LNCaP clone FGC (cell line): Measurements from ENCODE around the gene IL24.

Source experiments
- DNase-seq: peaks from one replicate; pipeline ENCODE4 v3.0.0-alpha.2; 2011; ENCODE audit warnings: low read depth
- H3K4me3 ChIP-seq: 2 replicates; pipeline ENCODE4 v1.5.1; 2011; ENCODE audit warnings: mild to moderate bottlenecking, low read depth, low read length, control low read depth
- TF ChIP-seq, protein P1 (sequence below): IDR thresholded peaks from 2 replicates; pipeline ENCODE4 v1.5.1; 2012; ENCODE audit warnings: mild to moderate bottlenecking; ENCODE audit not compliant: control insufficient read depth, insufficient read depth; ENCODE audit errors: extremely low read depth

IL24 gene

DNA sequence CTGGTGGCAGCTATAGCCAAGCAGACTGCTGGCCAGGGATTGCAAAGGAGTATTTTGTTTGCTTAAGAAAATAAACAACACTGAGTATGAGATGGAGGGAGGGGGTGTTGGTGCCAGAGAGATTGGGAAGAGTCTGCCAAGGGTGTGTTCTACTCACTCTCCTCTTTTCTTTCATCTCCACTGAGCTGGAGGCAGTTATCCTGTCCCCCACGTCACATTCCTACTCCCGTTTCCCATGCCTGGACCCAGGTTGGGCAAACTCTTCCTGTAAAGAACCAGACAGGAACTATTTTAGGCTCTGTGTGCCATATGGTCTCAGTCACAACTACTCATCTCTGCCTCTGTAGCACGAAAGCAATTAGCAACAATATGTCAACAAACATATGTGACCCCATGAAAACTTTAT is 1.4 kb upstream of the IL24 start:
- TF ChIP-seq, protein P1, sequence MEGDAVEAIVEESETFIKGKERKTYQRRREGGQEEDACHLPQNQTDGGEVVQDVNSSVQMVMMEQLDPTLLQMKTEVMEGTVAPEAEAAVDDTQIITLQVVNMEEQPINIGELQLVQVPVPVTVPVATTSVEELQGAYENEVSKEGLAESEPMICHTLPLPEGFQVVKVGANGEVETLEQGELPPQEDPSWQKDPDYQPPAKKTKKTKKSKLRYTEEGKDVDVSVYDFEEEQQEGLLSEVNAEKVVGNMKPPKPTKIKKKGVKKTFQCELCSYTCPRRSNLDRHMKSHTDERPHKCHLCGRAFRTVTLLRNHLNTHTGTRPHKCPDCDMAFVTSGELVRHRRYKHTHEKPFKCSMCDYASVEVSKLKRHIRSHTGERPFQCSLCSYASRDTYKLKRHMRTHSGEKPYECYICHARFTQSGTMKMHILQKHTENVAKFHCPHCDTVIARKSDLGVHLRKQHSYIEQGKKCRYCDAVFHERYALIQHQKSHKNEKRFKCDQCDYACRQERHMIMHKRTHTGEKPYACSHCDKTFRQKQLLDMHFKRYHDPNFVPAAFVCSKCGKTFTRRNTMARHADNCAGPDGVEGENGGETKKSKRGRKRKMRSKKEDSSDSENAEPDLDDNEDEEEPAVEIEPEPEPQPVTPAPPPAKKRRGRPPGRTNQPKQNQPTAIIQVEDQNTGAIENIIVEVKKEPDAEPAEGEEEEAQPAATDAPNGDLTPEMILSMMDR: no peak
- H3K4me3 ChIP-seq: no peak overlapping the region
- DNase-seq: peak; percentile 57

DNA sequence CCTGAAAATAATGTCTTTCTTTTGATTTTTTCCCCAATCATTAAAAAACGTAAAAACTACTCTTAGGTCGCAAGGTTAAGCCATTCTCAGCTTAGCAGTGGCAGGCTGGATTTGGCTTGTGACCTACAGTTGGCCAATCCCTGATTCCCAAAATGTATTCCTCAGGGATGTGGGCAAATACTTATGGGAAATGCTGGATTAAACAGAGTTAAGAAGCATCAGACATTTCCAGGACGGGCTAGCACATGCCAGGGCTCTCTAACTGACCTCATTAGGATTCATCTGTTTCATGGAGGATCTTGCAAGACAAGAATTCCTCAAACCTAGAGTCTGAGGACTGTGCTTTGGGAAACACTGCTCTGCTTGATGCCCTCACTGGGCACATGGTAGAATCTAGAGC is 982 bp upstream of the IL24 start:
- no peak overlapping the region for H3K4me3 ChIP-seq
- TF ChIP-seq, protein P1: no peak
- DNase-seq: no peak

DNA sequence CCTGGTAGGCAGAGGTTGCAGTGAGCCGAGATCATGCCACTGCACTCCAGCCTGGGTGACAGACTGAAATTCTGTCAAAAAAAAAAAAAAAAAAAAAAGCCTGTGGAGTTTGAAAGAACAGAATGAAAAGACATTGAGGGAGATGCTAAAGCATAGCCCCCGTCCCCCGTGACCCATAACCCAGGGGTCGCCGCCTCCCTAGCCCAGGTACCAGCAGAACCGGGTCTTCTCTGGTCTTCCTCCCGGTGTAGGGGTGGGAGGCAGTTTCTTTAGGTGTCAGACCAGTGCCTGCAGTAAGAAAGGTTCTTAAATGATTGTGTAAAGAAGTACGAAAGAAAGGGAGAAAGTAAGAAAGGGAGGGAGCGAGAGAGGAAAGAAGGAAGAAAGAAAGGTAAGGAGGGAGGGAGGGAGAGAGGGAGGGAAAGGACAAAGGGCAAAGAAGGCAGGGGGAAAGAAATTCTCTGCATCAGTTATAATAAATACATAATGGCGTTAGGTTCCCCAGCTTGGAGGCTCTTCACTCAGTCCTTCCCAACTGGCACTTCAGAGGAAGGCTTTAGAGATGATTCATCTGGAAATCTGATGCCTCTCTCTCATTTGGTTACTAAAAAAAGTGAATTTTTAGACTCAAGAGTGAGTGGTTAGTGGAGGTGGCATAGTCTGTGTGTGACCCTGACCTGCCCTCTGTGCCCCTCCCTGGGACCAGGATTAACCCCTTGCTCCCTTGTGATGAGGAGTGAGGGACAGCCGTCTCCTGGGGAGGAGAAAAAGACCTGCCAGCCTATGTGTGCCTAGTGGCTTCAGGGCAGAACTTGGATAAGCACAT is 1.1 kb downstream of the IL24 start:
- TF ChIP-seq, protein P1: no peak
- no peak overlapping the region for H3K4me3 ChIP-seq
- DNase-seq: no peak

DNA sequence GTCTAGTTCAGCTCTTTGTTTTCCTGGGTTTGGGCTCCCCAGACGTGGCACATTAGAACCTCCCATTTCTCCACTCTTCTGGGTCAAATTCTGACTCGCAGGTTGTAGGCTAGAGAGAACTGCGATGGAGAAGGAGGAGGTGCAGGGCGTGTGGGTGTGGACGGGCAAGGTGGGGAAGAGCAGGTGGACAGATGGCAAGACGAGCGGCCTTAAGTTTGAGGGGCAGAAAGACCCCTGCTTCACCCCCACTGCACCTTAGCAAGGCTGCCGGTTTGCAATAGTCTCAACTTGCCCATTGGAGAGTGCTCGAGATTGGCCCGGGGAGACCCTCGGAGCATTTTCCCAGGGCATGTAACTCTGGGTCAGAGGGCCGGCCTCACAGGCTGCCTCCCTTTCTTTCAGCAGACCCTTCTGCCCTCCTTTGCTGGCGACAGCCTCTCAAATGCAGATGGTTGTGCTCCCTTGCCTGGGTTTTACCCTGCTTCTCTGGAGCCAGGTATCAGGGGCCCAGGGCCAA is 1.7 kb downstream of the IL24 start:
- DNase-seq: no peak
- TF ChIP-seq, protein P1: no peak
- H3K4me3 ChIP-seq: no peak overlapping the region

DNA sequence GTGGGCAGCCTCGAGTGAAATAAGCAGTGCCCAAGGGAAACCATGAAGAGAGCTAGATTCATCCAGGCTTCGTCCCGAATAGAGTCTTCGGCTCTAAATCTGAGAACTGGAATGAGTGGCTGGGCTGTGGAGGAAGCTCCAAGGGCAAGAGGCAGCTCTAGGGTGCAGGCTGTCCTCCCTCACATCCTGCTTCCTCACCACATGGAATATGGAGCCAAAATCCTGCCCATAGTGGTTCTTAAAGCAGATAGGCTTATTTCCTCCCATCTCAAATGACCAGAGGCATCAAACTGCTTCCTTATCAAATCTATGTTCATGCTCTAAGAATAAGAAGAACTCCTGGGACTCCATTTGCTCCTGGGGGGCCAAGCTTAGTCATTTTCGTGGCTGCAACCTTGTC is 2.5 kb downstream of the IL24 start:
- no peak overlapping the region for H3K4me3 ChIP-seq
- TF ChIP-seq, protein P1: no peak
- DNase-seq: no peak

DNA sequence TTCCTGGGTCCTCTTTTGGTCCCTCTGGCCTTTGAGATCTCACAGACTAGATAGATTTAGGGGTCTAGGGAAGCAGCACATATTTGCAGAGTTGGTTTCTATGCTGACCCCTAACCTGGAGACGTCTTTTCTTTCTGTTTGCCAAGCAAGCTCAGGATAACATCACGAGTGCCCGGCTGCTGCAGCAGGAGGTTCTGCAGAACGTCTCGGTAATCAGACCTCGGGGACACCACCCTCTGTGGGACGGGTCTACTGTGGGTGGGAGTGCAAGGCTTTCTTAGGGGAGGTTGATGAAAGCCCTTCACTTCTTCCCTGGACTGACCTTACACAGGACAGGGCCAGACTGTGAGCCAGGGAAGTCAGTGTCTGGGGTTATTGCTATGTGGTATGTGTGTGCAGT is 2.9 kb downstream of the IL24 start:
- TF ChIP-seq, protein P1: no peak
- no peak overlapping the region for H3K4me3 ChIP-seq
- DNase-seq: no peak

DNA sequence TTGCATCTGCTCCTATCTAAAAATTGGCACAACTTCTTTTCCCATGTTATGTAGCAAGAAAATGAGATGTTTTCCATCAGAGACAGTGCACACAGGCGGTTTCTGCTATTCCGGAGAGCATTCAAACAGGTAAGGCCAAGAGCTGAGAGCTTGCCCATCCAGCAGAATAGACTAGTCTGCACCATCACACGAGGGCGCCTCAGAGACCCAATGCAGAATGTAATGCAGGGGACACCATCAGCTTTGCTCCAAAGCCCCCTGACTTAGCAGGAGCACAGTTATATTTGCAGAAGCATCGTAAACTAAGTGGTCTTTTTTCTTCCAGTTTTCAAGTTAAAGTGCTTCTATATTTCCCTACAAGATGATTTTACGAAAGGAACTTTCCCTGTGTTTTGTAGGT is 4.7 kb downstream of the IL24 start:
- H3K4me3 ChIP-seq: no peak overlapping the region
- no peak for DNase-seq
- TF ChIP-seq, protein P1: no peak
